Ecto neural progenitor cell (in vitro differentiated cells): ENCODE measurements around the gene WNT7A.

ENCODE experiments used
- DNase-seq: peaks from one replicate; pipeline ENCODE4 v3.0.0-alpha.2; 2018; ENCODE audit warnings: low spot score

The WNT7A gene

DNA sequence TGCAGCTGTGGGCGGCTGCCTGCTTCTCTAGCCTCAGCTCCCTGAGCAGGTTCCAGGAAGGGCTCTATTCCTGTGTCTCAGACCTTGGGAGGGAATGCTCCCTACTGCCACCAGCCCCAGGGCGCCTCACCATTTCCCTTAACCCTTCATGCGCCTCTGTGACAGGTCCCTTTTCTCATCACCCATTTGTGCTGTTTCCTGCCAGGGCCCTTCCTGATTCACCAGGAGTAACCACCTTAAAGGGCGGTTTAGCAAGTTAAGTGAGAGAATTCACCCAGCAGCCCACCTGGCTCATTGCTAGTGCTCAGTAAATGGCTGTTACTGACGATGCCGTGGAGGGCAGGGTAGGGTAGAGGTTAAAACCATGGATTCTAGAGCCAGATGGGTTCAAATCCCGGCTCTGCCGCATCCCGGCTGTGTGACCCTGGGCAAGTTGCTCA, 87.8 kb downstream of the WNT7A start:
- DNase-seq = no peak

DNA sequence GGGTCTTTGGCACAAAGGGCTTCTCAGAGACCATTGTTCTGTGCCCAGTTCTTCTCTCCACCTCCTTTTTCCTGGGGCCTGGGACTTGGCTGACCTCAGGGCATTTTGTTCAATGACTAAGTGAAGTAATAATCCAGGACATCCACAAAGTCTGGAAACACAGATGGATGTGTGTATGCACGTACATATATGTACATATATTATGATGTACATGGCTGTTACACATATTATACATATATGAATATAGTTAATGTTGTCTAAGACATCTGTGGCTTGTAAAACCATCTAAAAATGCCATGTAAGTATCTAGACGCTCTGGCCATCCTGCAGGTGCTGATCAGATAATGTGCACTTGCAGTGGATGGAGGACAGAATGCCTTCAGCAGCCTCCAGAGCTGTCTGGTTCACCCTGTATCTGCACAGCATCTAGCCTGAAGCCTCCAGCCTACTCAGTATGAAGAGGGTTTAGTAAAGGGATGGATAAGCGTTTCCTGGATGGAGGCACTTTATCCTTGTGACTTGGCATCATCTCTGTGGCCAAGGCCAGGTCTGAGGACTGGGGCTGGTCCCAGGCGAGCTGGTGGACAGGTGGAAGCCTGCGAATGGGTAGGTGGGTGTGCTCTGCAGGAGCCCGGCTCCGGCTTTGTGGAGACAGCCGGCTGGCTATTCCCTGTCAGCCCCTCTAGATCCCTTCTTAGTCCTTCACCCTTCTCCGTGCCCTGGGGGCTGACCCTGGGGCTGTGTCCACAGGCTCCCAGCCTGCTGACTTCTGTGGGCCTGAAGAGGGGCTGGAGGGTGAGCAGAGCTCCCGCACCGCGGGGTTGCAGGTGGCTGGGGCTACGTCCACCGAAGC, 88.4 kb downstream of the WNT7A start:
- DNase-seq = no peak

DNA sequence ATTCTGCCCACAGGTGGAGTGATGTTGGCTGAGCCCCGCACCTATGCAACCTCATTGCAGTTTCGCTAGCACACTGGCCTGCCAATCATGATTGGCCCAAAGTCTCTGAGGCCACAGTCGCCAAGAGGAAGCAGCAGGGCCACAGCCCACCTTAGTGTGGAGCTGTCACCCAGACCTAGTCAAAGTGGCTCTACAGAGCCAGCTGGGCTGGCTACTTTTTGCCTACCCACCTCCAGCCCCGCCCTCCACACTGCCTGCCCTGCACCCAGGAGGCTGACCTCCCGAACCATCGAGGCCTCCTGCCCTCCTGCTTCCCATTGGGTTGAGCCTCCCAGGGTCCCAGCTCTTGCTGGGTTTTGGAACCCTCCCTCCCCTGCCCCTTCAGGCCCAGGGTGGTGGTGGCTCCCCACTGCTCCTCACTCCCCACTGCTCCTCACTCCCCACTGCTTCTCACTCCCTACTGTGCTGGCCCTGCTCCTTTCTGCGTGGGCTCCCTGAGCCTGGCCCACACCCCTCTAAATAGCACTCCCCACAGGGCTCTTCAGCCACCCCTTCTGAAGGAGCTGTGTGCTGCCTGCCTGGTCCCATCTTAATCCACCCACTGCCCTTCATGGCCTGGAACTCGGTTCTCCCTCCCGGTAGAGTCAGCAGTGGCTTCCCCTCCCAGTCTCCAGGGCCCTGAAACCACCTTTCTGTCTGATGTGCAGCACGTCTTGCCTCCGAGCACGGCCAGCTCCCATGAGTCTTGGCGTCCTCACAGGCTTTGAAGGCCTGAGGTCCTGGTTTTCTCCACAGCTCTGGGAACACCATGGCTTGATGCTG, 89.3 kb downstream of the WNT7A start:
- DNase-seq = no peak

DNA sequence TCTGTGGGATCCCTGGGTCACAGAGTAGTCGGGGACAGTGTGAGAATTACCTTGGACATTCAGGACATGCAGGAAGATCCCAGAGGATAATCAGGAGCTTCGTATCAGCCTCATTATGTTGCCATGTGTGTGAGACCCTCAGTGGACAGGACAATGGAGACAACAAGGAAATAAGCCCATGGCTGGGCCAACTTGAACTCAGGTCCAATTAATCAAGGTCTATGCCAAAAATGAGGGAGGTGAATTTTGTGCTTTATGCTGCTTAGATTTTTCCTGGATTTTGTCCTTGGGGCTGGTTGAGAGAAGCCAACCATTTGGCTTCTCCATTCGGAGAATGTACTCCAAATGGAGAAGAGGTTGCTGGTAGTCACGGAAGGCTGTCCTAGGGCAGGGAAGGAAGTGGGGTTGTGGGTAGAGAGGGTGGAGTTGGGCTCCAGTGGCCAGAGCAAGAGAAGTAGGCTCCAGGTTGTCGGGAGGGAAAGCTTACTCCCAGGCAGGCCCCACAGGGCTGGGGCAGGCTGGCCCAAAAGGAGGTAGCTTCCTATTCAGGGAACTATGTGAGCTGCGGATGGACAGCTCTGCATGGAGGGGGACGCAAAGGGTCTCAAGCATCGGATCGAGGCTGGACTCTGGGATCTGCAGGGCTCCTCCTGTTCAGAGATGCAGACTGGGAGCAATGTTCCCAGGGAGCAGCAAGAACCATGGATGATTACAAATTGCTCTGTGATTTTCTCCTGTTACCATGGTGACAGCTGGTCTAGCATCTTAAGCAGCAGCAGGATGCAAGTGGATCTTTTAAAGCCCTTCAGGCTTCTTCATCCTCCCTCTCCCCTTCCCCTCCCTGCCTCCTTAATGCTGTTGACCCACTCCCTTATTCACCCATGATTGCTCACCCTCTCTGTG, 91.1 kb downstream of the WNT7A start:
- no peak for DNase-seq

DNA sequence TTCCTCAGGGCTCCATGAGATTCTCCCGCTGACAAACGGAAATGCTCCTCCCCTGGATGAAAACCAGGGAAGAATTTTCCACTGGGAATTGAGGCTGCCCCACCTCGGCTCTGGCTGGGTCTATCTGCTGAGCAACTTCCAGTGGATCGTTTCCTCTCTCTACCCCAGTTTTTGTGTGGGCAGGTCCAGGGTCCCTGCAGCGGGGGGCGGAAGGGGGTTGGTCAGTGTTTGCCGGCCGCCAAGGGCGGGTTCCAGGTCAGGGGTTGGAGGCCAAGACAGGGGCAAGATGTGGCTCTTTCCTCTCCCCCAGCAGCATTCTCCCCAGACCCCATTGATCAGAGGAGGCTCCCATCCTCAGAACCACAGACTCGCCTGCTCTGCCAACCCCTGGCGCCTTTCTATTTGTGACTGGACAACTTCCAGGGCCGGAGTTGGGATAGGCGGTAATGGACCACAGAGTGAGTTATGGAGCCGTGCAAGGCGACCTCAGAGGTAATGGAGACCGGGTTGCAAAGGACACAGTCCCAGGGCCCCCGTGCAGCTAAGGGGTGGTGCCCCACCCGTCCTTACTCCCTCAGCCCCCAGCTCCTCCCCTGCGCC, 92.2 kb downstream of the WNT7A start:
- no peak for DNase-seq

DNA sequence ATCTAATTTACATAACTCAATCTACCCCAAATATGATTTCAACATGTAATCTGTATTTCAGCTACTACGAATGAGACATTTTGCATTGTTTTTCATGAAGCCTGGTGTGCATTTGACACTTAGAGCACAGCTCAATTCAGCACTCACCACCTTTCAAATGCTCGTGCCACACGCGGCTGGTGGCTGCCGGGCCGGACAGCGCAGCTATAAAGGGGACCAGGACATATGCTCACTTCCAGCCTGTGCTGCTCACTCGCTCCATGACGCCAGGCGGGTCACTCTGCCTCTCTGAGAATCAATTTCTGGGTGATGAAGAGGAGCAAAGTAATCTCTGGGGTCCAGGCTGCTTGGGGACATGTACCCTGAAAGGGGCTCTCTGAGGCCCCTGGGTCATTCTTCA, 93.1 kb downstream of the WNT7A start:
- no peak for DNase-seq

DNA sequence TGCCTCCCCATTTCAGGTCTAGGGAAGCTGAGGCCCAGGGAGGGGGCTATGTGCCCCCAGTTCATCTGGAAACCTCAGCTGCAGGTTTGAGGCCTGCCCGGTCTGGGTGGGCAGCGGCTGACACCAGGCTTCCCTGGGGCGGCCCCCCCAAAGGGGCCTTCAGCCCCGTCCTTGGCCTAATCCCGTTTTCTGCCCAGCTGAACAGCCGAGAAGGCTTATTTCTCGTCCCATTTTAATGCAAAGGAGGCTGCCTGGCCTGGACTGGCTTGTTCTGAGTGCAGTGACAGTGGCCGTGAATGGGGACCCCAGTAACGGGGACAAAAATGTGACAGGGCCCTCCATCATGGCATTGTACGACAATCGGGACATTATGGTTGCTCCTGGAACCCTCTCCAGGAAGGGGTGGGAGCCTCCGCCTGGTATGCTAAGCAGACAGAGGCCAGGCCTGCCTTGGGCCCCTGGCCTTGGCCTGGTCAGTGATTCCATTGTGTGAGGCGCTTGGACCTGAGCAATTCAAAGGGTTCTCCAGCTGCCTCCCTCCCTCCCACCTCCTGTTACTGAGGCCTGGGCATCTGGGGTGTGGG, 93.9 kb downstream of the WNT7A start:
- DNase-seq = peak; percentile 73

DNA sequence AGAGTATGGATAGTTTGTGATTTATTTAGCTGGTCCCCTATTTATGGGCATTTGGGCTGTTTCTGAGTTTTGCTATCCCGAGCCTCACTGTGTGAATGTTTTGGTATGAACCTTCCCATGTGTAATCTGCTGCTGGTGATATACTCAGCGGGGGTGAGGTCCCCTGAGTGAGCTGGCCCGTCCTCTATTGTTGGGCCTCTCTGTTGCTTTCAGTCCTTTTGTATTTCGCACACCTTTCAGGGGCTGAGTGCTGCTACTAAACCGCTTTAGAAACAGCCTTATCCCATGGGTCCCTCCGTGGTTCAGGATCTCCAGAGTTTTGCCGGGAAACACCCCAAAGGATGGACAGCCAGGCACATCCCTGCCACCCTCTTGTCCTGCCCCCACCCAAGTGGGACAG, 94.5 kb downstream of the WNT7A start:
- no peak for DNase-seq

DNA sequence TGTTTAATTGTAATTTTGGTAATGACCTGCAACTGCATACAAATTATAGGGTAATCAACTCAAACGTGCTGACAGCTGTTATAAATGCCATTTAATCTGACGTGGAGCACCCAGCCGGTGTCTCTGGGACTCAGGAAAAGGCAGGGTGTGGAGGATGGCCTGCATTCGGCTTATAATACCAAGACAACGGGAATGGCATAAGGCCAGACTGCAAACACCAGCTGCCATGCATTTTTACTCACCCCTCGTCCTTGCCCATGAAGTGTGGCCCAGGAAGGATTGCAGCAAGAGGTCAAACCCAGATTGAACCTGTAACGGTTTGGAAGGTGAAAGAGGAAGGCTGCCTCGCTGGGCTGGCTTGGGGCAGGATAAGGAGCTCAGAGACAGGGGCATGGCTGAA, 96.4 kb downstream of the WNT7A start:
- no peak for DNase-seq

DNA sequence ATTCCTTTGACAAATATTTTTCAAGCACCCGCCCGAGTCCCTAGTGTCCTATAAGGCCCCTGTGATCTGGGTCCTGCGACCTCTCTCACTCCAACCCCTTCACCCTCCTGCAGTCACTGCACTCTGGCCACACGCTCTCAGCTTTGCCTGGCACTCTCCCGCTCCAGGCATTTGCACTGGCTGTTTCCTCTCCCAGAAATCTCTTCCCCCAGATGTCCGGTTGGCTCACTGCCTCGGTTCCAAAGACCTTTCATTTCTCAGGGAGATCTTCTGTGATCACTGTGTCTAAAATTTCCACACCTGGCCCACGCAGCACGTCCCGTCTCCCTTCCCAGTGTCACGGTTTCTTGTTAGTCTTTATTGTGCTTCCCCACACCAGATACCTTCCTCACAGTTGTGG, 97.4 kb downstream of the WNT7A start:
- no peak for DNase-seq

DNA sequence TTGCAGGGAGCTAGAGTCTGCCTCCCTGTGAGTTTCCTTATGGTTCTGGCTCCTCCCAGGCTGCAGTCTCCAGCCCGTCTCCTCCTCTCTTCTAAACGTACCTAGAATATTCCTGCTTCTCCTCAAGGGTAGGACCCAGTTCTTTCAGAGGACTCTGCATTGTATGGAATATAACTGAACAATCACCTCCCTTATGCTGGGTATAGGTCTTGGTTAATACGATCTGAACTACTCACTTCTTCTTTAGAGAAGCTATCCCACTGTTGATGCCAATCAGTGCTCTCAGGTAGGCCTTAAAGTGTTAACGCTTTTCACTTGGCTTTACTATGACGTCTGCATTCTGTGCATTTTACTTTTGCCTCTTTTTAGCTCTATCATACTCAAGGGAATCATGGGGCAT, 98.5 kb downstream of the WNT7A start:
- no peak for DNase-seq

DNA sequence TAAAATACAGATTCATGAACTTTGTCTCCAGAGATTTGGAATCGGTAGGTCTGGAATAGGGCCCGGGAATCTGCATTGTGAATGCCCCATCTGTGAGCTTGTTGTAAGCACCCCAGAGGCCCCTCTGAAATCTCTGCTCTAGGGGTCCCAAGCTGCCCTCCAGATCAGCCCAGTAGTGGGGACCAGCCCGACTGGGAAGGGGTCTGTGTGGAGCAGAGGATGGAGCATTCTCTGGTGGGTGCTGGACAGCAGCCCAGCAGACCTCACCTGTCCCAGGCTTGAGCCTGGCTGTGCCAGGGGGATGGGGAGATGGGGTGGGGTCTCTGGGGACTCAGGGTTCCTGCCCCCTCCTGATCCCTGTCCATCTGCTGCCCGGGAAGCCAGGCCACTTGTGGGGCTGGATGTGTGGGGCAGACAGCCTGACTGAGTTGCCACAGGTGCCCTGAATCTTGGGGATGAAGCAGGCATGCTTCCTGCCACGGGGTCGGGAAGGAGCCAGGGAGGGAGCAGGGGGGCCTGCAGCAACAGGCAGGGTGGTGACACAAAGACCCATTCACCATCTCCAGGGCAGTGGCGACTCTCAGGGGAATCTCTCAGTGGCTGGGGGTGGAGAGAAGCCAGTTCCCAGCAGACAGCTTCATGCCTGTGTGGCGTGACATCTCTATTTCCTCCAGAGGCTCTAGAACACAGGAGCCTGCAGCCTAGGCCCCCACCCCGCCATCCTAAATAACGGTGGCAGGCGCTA, 99.3 kb downstream of the WNT7A start:
- no peak for DNase-seq

DNA sequence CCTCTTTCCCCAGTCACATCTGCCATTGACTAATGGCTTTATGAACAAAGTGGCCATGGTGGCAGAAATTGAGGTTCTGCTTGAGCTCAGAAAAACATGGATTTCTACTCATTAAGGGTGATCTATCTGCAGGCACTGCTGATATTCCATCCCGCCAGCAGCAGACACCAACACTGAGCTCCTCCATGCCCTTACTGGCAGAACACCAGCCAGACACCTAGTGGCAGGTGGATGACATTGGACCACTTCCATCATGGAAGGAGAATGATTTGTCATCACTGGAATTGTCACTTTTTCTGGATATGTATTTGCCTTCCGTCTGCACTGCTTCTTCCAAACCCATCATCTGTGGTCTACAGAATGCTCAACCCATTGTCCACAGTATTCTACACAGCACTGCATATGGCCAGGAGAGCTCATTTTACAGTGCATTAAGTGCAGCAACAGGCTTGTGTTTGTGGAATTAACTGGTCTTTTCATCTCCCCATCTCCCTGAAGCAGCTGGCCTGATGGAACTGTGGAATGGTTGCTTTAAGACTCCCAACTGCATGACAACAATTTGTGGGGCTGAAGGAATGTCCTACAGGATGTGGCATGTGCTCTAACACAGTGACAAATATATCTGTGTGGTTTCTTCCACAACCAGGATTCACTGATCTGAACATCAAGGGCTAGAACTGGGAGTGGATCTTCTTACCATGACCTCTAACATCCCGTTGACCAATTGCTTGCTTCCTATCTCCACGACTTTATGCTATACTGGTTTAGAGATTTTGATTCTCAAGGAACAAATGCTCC, 103.4 kb downstream of the WNT7A start:
- DNase-seq = no peak

DNA sequence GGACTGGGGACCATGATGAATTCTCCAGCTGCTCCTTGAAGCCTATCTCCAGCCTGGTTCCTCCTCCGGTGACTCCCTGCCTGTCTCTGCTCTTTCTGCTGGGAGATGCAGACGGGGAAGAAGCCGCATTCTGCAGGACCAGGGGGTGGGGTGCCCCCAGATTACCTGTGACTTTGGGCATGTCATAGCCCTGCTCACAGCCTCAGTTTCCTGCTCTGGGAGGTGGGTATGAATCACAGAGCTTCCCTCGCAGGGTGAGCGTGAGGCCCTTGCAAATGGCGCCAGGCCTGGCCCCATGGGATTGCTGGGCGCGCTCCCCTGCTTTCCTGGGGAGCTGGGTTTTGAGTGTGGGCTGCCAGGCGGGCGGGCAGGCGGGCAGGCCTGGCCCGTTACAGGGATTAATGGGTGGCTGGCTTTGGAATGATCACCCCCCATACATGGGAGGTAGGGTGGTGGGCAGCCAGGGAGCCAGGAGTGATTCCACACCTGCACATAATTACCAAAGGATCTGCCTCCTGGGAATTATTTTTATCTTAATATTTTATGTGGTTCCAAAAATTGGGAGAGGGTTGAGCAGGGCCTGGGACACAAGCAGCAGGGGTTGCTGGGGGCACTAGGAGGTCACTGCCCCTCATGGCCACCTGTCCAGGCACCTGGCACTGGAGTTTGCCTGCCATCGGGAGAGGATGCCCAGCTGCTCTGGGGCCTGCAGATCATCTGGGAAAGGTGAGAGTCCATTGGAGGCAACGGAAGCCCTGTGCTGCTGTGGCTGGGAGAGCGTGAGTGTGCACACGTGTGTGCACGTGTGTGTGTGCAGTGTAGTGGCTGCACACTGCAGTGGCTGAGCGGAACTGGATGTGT, 106.8 kb downstream of the WNT7A start:
- peak; percentile 28 for DNase-seq

DNA sequence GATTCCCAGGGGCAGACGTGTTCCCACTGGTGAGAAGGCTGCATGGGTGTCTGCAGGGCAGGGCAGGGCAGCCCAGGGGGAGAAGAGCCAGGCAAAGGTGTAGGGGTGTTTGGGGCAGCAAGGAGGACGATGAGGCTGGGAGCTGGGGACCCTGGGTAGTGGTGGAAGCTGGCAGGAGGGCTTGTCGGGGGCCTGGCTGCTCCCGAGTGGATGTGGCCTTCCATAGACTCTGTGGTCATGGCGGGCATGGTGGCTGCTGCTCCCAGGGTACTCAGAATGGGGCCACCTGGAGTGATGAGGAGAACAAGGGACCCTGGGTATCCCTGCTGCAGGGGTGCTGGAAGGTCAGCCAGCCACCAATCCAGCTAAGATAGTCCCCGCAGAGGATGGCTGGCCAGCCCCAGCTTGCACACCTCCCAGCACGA, 107.5 kb downstream of the WNT7A start:
- no peak for DNase-seq

DNA sequence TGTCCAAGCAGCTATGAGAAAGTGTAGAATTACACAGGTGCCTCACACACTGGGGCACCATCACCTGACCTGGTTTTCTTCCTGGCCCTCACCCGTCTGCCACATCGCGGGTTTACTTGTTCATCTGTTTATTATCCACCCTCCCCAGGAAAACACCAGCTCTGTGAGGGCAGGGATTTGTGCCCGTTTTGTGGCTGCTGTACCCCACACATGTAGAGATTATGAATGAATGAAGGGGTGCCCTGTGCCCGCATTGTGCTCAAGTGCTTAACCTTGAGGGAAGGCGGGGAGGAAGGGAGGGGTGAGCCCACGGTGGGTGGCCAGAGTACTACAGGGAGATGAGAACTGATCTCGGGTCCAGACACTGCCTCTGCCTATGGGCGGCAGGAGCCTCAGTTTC, 108.4 kb downstream of the WNT7A start:
- DNase-seq = no peak

DNA sequence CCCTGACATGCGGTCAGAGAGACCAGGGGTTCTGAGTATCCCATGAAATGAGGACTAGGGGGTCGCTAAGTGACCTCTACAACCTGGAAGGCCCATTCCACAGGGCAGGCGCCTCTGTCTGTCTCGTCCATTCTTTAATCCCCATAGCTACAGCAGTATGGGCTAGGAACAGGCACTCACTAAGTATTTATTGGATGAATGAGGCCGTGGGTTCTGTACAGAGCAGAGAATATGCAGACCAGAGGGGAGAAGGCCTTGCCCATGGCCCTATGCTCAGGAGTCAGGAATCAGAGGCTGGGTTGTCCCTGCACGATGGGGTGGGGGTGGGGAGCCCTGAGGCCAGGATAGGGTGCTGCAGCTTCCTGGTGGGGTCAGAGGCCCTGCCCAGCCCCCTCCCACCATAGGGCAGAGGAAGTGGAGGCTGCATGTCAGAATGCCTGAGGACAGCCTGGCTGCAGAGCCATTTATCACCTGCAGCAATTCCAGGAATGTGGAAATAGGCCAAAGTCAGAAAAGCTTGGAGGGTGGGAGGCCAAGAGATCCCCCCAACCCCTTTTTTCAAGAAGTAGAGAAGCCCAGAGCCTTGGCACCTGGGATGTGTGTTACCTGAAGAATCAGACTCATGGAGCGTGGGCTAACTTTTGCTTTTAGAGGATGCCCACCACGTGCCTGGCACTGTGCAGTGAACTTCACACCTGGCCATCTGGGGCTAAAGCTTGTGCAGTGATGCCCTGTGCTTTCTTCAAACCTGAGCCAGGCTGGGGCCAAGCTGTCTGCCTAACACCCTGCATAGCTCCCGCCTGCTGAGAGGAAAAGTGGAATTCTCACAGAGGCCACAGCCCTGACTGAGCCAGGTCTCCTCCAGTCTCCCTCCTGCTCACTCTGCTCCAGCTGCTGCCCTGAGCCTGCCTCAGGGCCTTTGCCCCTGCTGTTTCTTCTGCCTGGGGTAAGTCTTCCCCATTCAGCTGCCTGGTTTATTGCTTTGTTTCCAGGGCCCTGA, 109.4 kb downstream of the WNT7A start:
- DNase-seq = peak; percentile 44

DNA sequence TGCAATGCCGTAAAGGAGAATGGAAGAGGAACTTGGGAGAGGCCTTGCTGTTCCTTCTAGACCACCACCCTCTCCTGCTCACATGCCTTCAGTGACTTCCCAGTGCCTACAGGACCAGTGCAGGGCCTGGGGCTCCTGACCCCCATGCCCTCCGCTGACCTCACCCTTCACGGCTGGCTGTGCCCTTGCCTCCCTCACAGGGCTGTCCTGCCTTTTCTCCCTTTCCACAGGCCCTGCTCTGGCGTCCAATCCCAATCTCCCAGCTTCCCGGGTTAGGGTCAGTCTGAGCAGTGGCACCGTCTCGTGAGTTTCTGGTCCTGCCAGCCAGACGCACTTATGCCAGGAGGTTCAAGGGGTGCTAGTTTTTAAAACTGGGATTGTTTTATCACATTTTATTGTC, 110.4 kb downstream of the WNT7A start:
- peak; percentile 29 for DNase-seq
